CD4-positive, CD25-positive, alpha-beta regulatory T cell (primary cell): ENCODE results near the gene CEBPZ. TPM values are rescaled to one million over a fixed set of nuclear protein-coding genes. Genes with fewer than 3 reads are reported as not detected.

Experiments
- ATAC-seq, 2 donors: fragments of 150-1000 bp; cut with Tn5 transposase; one replicate each; pipeline ENCODE4 v1.10.0; 2021; ENCODE audit warnings: low read depth in 2 of 2, moderate number of reproducible peaks in 2 of 2, moderate library complexity in 1 of 2
- DNase-seq, 3 donors: peaks; one replicate each; pipeline versions ENCODE4 v3.0.0 to v3.0.0-alpha.2; 2012 to 2022; ENCODE audit warnings: mixed read lengths in 1 of 3
- H3K27ac ChIP-seq: one replicate; pipeline ENCODE4 v1.7.0; 2013; ENCODE audit warnings: mild to moderate bottlenecking, low read length; ENCODE audit not compliant: insufficient read depth, poor library complexity, severe bottlenecking
- H3K27me3 ChIP-seq: one replicate; pipeline ENCODE4 v1.7.0; 2013; ENCODE audit warnings: low read length; ENCODE audit not compliant: control insufficient read depth, insufficient read depth
- H3K36me3 ChIP-seq: one replicate; pipeline ENCODE4 v1.7.0; 2013; ENCODE audit warnings: mild to moderate bottlenecking, low read length, moderate library complexity; ENCODE audit not compliant: control insufficient read depth, insufficient read depth
- H3K4me1 ChIP-seq: 2 replicates; pipeline ENCODE4 v1.7.0; 2013; ENCODE audit warnings: mild to moderate bottlenecking, low read length; ENCODE audit not compliant: insufficient read depth, control insufficient read depth, poor library complexity, severe bottlenecking
- H3K4me3 ChIP-seq: one replicate; pipeline ENCODE4 v1.7.0; 2013; ENCODE audit warnings: low read depth, mild to moderate bottlenecking, low read length, moderate library complexity
- H3K9me3 ChIP-seq, 2 experiments: 1 replicate in 1 of 2; 2 replicates in 1 of 2; pipeline ENCODE4 v1.7.0; 2013; ENCODE audit warnings: low read length in 2 of 2, mild to moderate bottlenecking in 1 of 2, moderate library complexity in 1 of 2; ENCODE audit not compliant: control insufficient read depth in 2 of 2
- H3K27ac Mint-ChIP-seq, 3 donors: one replicate each; pipeline ENCODE4 v1.8.0; 2020 to 2022; ENCODE audit warnings: mild to moderate bottlenecking in 3 of 3, mixed read lengths in 3 of 3, moderate library complexity in 2 of 3
- H3K27me3 Mint-ChIP-seq: one replicate; pipeline ENCODE4 v1.8.0; 2022; ENCODE audit warnings: mild to moderate bottlenecking, mixed read lengths
- H3K36me3 Mint-ChIP-seq: one replicate; pipeline ENCODE4 v1.8.0; 2020; ENCODE audit warnings: mixed read lengths
- H3K4me1 Mint-ChIP-seq, 4 donors: one replicate each; pipeline ENCODE4 v1.8.0; 2020 to 2022; ENCODE audit warnings: mixed read lengths in 4 of 4, mild to moderate bottlenecking in 1 of 4
- H3K4me3 Mint-ChIP-seq, 4 donors: one replicate each; pipeline ENCODE4 v1.8.0; 2020 to 2022; ENCODE audit warnings: mild to moderate bottlenecking in 4 of 4, mixed read lengths in 4 of 4, moderate library complexity in 3 of 4
- H3K9me3 Mint-ChIP-seq, 7 donors: one replicate each; pipeline ENCODE4 v1.8.0; 2020 to 2022; ENCODE audit warnings: mixed read lengths in 7 of 7, mild to moderate bottlenecking in 3 of 7, moderate library complexity in 2 of 7
- polyA plus RNA-seq, 4 donors: library from polyadenylated mRNA; unstranded; fragments of 300-500 nt; fragmentation: Illumina TruSeq; gene quantifications; one replicate each; pipeline ENCODE4 v1.2.3, GENCODE V29; 2021
- total RNA-seq: library from RNA; stranded (reverse); gene quantifications from one replicate; pipeline ENCODE4 v1.2.3, GENCODE V29; 2022

The CEBPZ gene
- total and polyA plus RNA-seq, 5 donors from 2014 or later, result 25.1 to 64.2 (median 32.6) TPM

DNA sequence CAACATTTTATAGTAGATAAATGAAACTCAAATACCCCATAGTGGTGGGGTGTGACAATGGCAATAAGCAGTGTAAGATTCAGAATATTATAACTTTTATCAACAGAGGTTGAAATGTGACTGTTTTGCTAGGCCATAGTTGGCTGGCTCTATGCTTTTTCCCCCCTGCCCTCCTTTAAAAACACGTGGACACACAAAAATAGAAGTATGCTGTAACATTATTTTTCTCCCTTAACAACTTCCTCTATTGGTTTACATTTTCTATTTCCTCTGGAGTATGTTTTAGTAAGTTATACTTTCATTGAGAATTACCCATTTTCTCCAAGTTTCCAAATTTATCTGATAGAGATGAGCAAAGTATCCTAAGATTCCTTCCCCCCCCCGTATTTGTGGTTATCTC is 31.1 kb upstream of the CEBPZ start:
- H3K4me3 ChIP-seq, result no peak overlapping the region
- Mint-ChIP-seq H3K4me1 (peaks cover 0 to 20% (median 3%) of the 10 kb centered on the region in 4 donors), H3K9me3 (no peaks in the 10 kb centered on the region), H3K27ac (peak overlapping the region; percentile 14 to 43 (median 18)), H3K4me3 (no peak overlapping the region), H3K36me3 (peaks cover 11% of the 10 kb centered on the region), H3K27me3 (no peaks in the 10 kb centered on the region)
- no peaks in the 10 kb centered on the region for H3K27me3 ChIP-seq
- no peaks in the 10 kb centered on the region for H3K4me1 ChIP-seq
- no peak overlapping the region for H3K27ac ChIP-seq
- DNase-seq (no peak), ATAC-seq (no peak)
- H3K9me3 ChIP-seq, result no peaks in the 10 kb centered on the region
- peaks cover 29% of the 10 kb centered on the region for H3K36me3 ChIP-seq

DNA sequence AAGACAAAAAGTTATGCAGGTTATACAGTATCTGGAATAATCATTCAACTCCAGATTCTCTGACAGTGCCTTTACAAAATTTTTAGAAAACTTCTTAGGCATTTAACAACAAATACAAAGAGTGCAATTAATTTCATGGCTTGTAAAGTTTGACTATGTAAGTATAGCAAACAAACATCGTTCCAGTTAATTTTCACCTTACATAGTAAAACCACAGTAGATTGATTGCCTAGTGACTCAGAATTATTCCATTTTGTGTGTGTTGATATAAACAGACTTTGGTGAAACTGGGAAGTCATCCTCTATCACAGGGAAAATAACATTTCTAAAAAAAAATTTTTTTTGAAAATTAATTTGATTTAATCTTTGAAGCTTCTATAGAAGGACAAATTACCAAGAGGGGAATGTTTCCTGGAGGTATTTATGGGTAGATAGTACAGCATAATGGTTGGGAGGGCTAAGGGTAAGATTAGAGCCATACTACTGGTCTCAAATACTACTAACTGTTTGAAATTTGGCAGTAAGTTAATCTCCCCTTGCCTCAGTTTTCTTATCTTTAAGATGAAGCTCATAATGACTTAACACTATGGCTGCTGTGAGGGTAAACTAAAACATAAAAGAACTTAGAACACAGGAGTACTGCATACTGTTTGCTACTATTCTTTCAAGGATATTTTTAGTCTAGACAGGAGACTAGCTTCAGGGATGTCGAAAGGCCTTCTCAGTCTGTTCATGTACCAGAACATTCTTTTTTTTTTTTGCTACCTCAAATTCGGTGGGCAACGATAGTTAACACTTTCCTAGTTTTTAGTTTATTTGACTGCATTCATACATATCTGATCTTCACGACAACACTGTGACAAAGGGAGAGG is 19.7 kb upstream of the CEBPZ start:
- Histone ChIP-seq H3K36me3 (peaks cover 72% of the 10 kb centered on the region), H3K27ac (no peak overlapping the region), H3K27me3 (no peaks in the 10 kb centered on the region), H3K4me3 (no peak overlapping the region), H3K4me1 (no peaks in the 10 kb centered on the region), H3K9me3 (no peaks in the 10 kb centered on the region)
- peaks cover 0 to 10% (median 3%) of the 10 kb centered on the region in 4 donors for H3K4me1 Mint-ChIP-seq
- H3K27me3 Mint-ChIP-seq, result no peaks in the 10 kb centered on the region
- H3K36me3 Mint-ChIP-seq, result peaks cover 49% of the 10 kb centered on the region
- no peaks in the 10 kb centered on the region for H3K9me3 Mint-ChIP-seq
- DNase-seq, result no peak
- peak overlapping the region in 1 of 3 donors; percentile 64 for H3K27ac Mint-ChIP-seq
- no peak overlapping the region for H3K4me3 Mint-ChIP-seq
- no peak for ATAC-seq

DNA sequence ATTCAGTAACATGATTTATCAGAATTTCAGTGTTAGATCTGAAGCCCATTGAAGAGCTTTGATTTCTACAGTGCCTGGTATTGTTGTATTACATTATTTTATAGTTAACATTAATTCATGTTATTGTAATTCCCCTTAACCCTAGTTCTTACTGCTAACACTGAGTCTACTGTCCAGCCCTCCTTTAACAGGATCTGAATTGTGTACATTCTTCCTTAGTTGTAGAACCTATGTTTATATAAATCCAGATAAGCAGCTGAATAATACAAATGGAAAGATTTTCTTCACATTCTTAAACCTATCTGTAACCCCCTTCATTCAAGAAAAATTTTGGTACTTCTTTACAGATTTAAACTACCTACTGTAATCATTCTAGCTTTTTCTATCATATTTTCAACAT is 14.8 kb upstream of the CEBPZ start:
- Mint-ChIP-seq H3K36me3 (peaks cover 59% of the 10 kb centered on the region), H3K27ac (no peak overlapping the region), H3K4me3 (no peak overlapping the region), H3K27me3 (no peaks in the 10 kb centered on the region), H3K4me1 (peaks cover 15 to 31% (median 20%) of the 10 kb centered on the region in 4 donors), H3K9me3 (peaks cover 0 to 3% (median 0%) of the 10 kb centered on the region in 7 donors)
- Histone ChIP-seq H3K4me3 (no peak overlapping the region), H3K9me3 (no peaks in the 10 kb centered on the region), H3K27me3 (no peaks in the 10 kb centered on the region), H3K4me1 (peaks cover 9% of the 10 kb centered on the region), H3K27ac (no peak overlapping the region), H3K36me3 (peaks cover 70% of the 10 kb centered on the region)
- DNase-seq (no peak), ATAC-seq (no peak)

DNA sequence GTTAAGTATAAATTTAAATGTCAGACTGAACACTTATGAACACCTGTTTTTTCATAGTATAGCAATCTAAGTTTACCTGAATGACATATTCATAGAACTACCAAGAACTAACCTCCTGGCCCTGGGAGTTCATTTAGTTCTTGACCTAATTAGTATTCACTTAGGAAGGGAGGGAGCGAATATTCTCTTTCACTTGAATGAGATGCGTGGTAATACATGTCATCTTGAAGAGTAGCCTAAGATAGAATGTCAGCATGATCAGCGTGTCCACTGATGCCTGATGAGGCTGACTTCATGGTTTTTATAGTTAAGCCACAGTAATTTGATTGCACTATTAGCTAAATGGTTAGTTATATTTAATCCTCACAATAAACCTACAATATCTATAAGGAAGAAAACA is 13.4 kb upstream of the CEBPZ start:
- peaks cover 9% of the 10 kb centered on the region for H3K4me1 ChIP-seq
- no peak for DNase-seq
- no peaks in the 10 kb centered on the region for H3K27me3 ChIP-seq
- no peaks in the 10 kb centered on the region for H3K9me3 ChIP-seq
- Mint-ChIP-seq H3K27me3 (no peaks in the 10 kb centered on the region), H3K4me3 (no peak overlapping the region), H3K36me3 (peaks cover 62% of the 10 kb centered on the region), H3K4me1 (peaks cover 15 to 37% (median 20%) of the 10 kb centered on the region in 4 donors), H3K9me3 (peaks cover 0 to 3% (median 0%) of the 10 kb centered on the region in 7 donors), H3K27ac (peak overlapping the region in 1 of 3 donors; percentile 90)
- H3K36me3 ChIP-seq, result peaks cover 71% of the 10 kb centered on the region
- peak overlapping the region; percentile 72 for H3K27ac ChIP-seq
- no peak for ATAC-seq
- no peak overlapping the region for H3K4me3 ChIP-seq

DNA sequence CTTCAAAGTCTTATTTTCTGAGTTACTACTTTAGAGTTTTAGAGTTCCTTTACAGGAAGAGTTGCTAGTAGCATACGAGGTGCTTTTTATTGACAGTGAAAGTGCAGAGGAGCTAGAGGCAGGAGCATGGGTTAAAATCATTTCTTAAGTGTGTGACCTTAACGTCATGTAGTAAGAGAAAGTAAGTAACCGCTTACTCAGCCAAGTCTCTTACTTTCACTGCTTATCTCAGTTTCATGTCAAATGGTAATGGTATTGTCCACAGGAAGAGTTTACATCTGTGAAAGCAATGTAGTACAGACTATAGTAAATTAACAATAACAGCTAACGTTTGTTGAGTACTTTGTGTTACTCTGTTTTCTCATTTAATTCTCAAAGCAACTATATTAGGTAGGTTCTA is 12.6 kb upstream of the CEBPZ start:
- no peaks in the 10 kb centered on the region for H3K27me3 ChIP-seq
- peaks cover 74% of the 10 kb centered on the region for H3K36me3 ChIP-seq
- peak; percentile 56 to 63 for ATAC-seq
- H3K4me3 Mint-ChIP-seq, result peak overlapping the region in 1 of 4 donors; percentile 9
- H3K4me3 ChIP-seq, result peak overlapping the region; percentile 42
- peaks cover 0 to 3% (median 0%) of the 10 kb centered on the region in 7 donors for H3K9me3 Mint-ChIP-seq
- peak overlapping the region; percentile 72 for H3K27ac ChIP-seq
- peaks cover 55% of the 10 kb centered on the region for H3K36me3 Mint-ChIP-seq
- peak in 2 of 3 donors; percentile 22 to 44 for DNase-seq
- peaks cover 15 to 37% (median 20%) of the 10 kb centered on the region in 4 donors for H3K4me1 Mint-ChIP-seq
- peaks cover 9% of the 10 kb centered on the region for H3K4me1 ChIP-seq
- H3K27me3 Mint-ChIP-seq, result no peaks in the 10 kb centered on the region
- H3K27ac Mint-ChIP-seq, result peak overlapping the region; percentile 39 to 90 (median 66)
- H3K9me3 ChIP-seq, result no peaks in the 10 kb centered on the region

DNA sequence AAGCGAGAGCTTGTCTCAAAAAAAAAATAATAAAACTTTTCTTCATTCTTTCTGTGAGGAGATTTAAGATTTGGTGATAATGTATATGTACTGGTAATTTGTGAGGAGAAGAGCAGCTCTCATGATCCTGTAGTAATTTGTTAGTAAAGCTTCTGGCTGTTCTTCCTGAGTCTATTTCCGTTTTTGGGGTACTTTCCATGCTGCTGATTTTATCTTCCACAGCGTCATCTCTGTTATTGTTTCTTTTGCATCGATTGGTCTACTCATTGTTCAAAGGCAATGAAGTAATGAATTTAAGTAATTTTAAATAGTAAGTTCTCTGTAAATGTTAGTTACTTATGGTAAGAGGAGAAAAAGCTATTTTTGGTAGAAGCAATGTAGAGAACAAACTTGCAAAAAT is 12.0 kb upstream of the CEBPZ start:
- Histone ChIP-seq H3K36me3 (peaks cover 73% of the 10 kb centered on the region), H3K4me3 (peak overlapping the region; percentile 42), H3K27me3 (no peaks in the 10 kb centered on the region), H3K27ac (peak overlapping the region; percentile 72), H3K9me3 (no peaks in the 10 kb centered on the region), H3K4me1 (peaks cover 9% of the 10 kb centered on the region)
- Mint-ChIP-seq H3K27ac (peak overlapping the region; percentile 2 to 90 (median 39)), H3K4me3 (peak overlapping the region; percentile 0 to 45 (median 9)), H3K27me3 (no peaks in the 10 kb centered on the region), H3K36me3 (peaks cover 54% of the 10 kb centered on the region), H3K9me3 (peaks cover 0 to 3% (median 0%) of the 10 kb centered on the region in 7 donors), H3K4me1 (peaks cover 15 to 37% (median 20%) of the 10 kb centered on the region in 4 donors)
- ATAC-seq (peak; percentile 41 to 51), DNase-seq (peak in 2 of 3 donors; percentile 23 to 48)

DNA sequence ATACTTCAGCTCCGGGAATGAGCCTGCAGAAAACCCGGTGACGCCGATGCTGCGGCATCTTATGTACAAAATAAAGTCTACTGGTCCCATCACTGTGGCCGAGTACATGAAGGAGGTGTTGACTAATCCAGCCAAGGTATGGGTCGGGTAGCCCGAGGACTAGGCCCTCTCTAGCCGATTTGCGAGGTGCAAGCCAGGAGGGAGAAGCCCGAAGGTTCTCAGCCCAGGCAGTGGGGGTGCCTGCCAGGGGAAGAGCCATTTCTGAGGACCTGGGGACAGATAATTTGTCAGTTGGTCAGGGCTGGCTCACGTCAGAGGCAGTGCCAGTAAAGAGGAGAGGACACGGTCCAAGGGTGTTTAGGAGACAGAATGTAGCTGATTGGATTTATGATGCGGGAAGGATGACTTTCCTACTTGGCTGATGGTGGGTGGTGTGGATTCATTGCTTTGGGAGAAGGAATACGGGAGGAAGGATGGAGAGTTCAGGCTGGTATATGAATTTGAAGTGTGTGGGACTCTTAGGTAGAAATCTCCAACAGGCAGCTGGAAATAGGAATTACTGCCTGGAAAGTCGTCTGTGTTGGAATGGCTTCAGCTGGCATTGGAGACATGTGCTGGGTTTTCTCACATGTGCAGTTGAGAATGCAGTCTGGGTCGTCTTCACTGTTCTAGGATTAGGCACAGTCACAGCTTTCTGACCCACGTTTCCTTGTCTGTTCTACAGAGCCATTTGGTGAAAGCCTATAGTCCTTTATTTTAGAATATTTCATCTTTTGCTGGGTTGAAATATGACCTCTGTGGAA is 936 bp upstream of the CEBPZ start:
- Mint-ChIP-seq H3K9me3 (no peaks in the 10 kb centered on the region), H3K27me3 (no peaks in the 10 kb centered on the region), H3K27ac (no peak overlapping the region), H3K4me1 (peaks cover 9 to 35% (median 24%) of the 10 kb centered on the region in 4 donors), H3K4me3 (no peak overlapping the region), H3K36me3 (peaks cover 25% of the 10 kb centered on the region)
- peaks cover 20% of the 10 kb centered on the region for H3K36me3 ChIP-seq
- ATAC-seq, result no peak
- peak overlapping the region; percentile 98 for H3K4me3 ChIP-seq
- no peak for DNase-seq
- H3K27ac ChIP-seq, result peak overlapping the region; percentile 92
- peaks cover 38% of the 10 kb centered on the region for H3K4me1 ChIP-seq
- H3K9me3 ChIP-seq, result no peaks in the 10 kb centered on the region
- no peaks in the 10 kb centered on the region for H3K27me3 ChIP-seq
